HepG2 (cell line): Measurements from ENCODE around the gene TAGAP. TPM values are rescaled to one million over a fixed set of nuclear protein-coding genes. Genes with fewer than 3 reads are reported as not detected.

Source experiments
- BRD4 ChIP-seq: sonication (generic); formaldehyde crosslinking; IDR thresholded peaks from 2 replicates; pipeline ENCODE4 v1.4.0; 2020; ENCODE audit warnings: missing genetic modification reagents
- CAMTA2 ChIP-seq: sonication (generic); formaldehyde crosslinking; IDR thresholded peaks from 2 replicates; pipeline ENCODE4 v1.4.0; 2020; ENCODE audit warnings: mild to moderate bottlenecking, missing genetic modification reagents, borderline replicate concordance
- CCAR2 ChIP-seq: fragments of 200-400 bp; formaldehyde crosslinking; optimal IDR thresholded peaks from 2 replicates; pipeline ENCODE3; 2018; ENCODE audit warnings: low read depth, mild to moderate bottlenecking, low read length, moderate library complexity
- FOXP1 ChIP-seq, 2 experiments: fragments of 450-650 bp in 1 of 2; IDR thresholded peaks; 2 replicates each; pipeline ENCODE4 v1.6.1; 2017 to 2018; ENCODE audit warnings: antibody characterized with exemption in 1 of 2
- GTF3A ChIP-seq: sonication (generic); formaldehyde crosslinking; conservative IDR thresholded peaks from 2 replicates; pipeline ENCODE4 v1.4.0; 2020; ENCODE audit warnings: mild to moderate bottlenecking, missing genetic modification reagents
- JUND ChIP-seq: sonication (generic); formaldehyde crosslinking; IDR thresholded peaks from 2 replicates; pipeline ENCODE4 v1.8.0; 2022; ENCODE audit warnings: mild to moderate bottlenecking, missing genetic modification reagents
- MTF2 ChIP-seq: sonication (generic); formaldehyde crosslinking; IDR thresholded peaks from 2 replicates; pipeline ENCODE4 v1.5.0; 2020; ENCODE audit warnings: missing genetic modification reagents, borderline replicate concordance
- NFIB ChIP-seq: sonication (generic); formaldehyde crosslinking; IDR thresholded peaks from 2 replicates; pipeline ENCODE4 v1.9.0; 2021; ENCODE audit warnings: missing genetic modification reagents, mild to moderate bottlenecking, borderline replicate concordance
- NFKBIZ ChIP-seq: IDR thresholded peaks from 2 replicates; pipeline ENCODE4 v1.6.1; 2018; ENCODE audit warnings: missing genetic modification reagents, missing compliant biosample characterization
- PHF5A ChIP-seq: IDR thresholded peaks from one replicate; pipeline ENCODE4 v1.6.1; 2018; ENCODE audit warnings: low read depth, missing genetic modification reagents; ENCODE audit not compliant: unreplicated experiment
- SALL1 ChIP-seq: sonication (generic); formaldehyde crosslinking; IDR thresholded peaks from 2 replicates; pipeline ENCODE4 v1.8.0; 2022; ENCODE audit warnings: mild to moderate bottlenecking, missing genetic modification reagents
- SNRNP70 ChIP-seq: fragments of 200-400 bp; formaldehyde crosslinking; IDR thresholded peaks from 2 replicates; pipeline ENCODE4 v1.6.1; 2017; ENCODE audit warnings: mild to moderate bottlenecking, low read depth, low read length, moderate library complexity
- TBX2 ChIP-seq: sonication (generic); formaldehyde crosslinking; IDR thresholded peaks from 2 replicates; pipeline ENCODE4 v1.5.0; 2020; ENCODE audit warnings: missing genetic modification reagents, mild to moderate bottlenecking, borderline replicate concordance
- TCF7L2 ChIP-seq: IDR thresholded peaks from 2 replicates; pipeline ENCODE4 v1.6.1; 2011; ENCODE audit warnings: mild to moderate bottlenecking, low read depth, low read length, moderate library complexity
- TGIF2 ChIP-seq: IDR thresholded peaks from 2 replicates; pipeline ENCODE4 v1.6.1; 2016; ENCODE audit warnings: control low read depth, missing compliant biosample characterization
- ZNF33B ChIP-seq: sonication (generic); formaldehyde crosslinking; IDR thresholded peaks from 2 replicates; pipeline ENCODE4 v1.5.1; 2020; ENCODE audit warnings: mild to moderate bottlenecking, missing genetic modification reagents
- ZNF446 ChIP-seq: sonication (generic); formaldehyde crosslinking; IDR thresholded peaks from 2 replicates; pipeline ENCODE4 v1.5.0; 2020; ENCODE audit warnings: mild to moderate bottlenecking, missing genetic modification reagents
- ZSCAN30 ChIP-seq: sonication (generic); formaldehyde crosslinking; IDR thresholded peaks from 2 replicates; pipeline ENCODE4 v1.5.0; 2020; ENCODE audit warnings: mild to moderate bottlenecking, missing genetic modification reagents
- polyA plus RNA-seq, 8 experiments: library from polyadenylated mRNA; depleted of rRNA in 3 of 8; stranded (reverse) in 7 of 8; unstranded in 1 of 8; fragments of >200 nt; fragmentation: Illumina TruSeq in 4 of 8; extraction: Trizol in 4 of 8; gene quantifications; 2 replicates each; pipeline versions ENCODE4 v1.2.1 to v1.2.3, GENCODE V29; 2011 to 2016; ENCODE audit warnings: low read depth in 4 of 8, missing spikeins in 1 of 8, mixed read lengths in 1 of 8; ENCODE audit not compliant: insufficient read depth in 1 of 8
- total RNA-seq, 5 experiments: library from RNA; depleted of rRNA; stranded (reverse); fragments of >200 nt; fragmentation: Illumina TruSeq; extraction: Trizol; gene quantifications; 2 replicates each; pipeline ENCODE4 v1.2.3, GENCODE V29; 2016; ENCODE audit warnings: low read depth in 1 of 5
- TF ChIP-seq, protein P1 (sequence below): sonication (generic); formaldehyde crosslinking; IDR thresholded peaks from 2 replicates; pipeline ENCODE4 v1.4.0; 2020; ENCODE audit warnings: missing genetic modification reagents, borderline replicate concordance
- TF ChIP-seq, protein P2 (sequence below): sonication (generic); formaldehyde crosslinking; IDR thresholded peaks from 2 replicates; pipeline ENCODE4 v1.4.0; 2020; ENCODE audit warnings: missing genetic modification reagents, borderline replicate concordance
- TF ChIP-seq, protein P3 (sequence below): sonication (generic); formaldehyde crosslinking; IDR thresholded peaks from 2 replicates; pipeline ENCODE4 v1.8.0; 2022; ENCODE audit warnings: mild to moderate bottlenecking, missing genetic modification reagents, moderate library complexity
- TF ChIP-seq, protein P4 (sequence below): sonication (generic); formaldehyde crosslinking; IDR thresholded peaks from 2 replicates; pipeline ENCODE4 v1.5.0; 2020; ENCODE audit warnings: mild to moderate bottlenecking, low read depth, missing genetic modification reagents, borderline replicate concordance

The TAGAP gene
- total and polyA plus RNA-seq, 2 of the 13 experiments (the other 11 are each of a cell fraction or from before 2014, with no cell fraction given) = not detected

- TF ChIP-seq, protein P1, sequence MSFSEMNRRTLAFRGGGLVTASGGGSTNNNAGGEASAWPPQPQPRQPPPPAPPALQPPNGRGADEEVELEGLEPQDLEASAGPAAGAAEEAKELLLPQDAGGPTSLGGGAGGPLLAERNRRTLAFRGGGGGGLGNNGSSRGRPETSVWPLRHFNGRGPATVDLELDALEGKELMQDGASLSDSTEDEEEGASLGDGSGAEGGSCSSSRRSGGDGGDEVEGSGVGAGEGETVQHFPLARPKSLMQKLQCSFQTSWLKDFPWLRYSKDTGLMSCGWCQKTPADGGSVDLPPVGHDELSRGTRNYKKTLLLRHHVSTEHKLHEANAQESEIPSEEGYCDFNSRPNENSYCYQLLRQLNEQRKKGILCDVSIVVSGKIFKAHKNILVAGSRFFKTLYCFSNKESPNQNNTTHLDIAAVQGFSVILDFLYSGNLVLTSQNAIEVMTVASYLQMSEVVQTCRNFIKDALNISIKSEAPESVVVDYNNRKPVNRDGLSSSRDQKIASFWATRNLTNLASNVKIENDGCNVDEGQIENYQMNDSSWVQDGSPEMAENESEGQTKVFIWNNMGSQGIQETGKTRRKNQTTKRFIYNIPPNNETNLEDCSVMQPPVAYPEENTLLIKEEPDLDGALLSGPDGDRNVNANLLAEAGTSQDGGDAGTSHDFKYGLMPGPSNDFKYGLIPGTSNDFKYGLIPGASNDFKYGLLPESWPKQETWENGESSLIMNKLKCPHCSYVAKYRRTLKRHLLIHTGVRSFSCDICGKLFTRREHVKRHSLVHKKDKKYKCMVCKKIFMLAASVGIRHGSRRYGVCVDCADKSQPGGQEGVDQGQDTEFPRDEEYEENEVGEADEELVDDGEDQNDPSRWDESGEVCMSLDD (CRISPR knock-in tag) = no peak; the same call in 1 of the 2 replicates
- TF ChIP-seq SALL1 = peak; percentile 98
- TF ChIP-seq, protein P2, sequence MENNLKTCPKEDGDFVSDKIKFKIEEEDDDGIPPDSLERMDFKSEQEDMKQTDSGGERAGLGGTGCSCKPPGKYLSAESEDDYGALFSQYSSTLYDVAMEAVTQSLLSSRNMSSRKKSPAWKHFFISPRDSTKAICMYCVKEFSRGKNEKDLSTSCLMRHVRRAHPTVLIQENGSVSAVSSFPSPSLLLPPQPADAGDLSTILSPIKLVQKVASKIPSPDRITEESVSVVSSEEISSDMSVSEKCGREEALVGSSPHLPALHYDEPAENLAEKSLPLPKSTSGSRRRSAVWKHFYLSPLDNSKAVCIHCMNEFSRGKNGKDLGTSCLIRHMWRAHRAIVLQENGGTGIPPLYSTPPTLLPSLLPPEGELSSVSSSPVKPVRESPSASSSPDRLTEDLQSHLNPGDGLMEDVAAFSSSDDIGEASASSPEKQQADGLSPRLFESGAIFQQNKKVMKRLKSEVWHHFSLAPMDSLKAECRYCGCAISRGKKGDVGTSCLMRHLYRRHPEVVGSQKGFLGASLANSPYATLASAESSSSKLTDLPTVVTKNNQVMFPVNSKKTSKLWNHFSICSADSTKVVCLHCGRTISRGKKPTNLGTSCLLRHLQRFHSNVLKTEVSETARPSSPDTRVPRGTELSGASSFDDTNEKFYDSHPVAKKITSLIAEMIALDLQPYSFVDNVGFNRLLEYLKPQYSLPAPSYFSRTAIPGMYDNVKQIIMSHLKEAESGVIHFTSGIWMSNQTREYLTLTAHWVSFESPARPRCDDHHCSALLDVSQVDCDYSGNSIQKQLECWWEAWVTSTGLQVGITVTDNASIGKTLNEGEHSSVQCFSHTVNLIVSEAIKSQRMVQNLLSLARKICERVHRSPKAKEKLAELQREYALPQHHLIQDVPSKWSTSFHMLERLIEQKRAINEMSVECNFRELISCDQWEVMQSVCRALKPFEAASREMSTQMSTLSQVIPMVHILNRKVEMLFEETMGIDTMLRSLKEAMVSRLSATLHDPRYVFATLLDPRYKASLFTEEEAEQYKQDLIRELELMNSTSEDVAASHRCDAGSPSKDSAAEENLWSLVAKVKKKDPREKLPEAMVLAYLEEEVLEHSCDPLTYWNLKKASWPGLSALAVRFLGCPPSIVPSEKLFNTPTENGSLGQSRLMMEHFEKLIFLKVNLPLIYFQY = peak; percentile 89; the same call in 1 of the 2 replicates
- no peak for TF ChIP-seq TCF7L2
- peak; percentile 96 for TF ChIP-seq MTF2 (CRISPR knock-in tag)
- TF ChIP-seq, protein P3, sequence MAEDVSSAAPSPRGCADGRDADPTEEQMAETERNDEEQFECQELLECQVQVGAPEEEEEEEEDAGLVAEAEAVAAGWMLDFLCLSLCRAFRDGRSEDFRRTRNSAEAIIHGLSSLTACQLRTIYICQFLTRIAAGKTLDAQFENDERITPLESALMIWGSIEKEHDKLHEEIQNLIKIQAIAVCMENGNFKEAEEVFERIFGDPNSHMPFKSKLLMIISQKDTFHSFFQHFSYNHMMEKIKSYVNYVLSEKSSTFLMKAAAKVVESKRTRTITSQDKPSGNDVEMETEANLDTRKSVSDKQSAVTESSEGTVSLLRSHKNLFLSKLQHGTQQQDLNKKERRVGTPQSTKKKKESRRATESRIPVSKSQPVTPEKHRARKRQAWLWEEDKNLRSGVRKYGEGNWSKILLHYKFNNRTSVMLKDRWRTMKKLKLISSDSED = 0 out of 2 replicates have a peak, but pooled peaks have one; percentile 44
- no peak for TF ChIP-seq NFIB
- TF ChIP-seq, protein P4, sequence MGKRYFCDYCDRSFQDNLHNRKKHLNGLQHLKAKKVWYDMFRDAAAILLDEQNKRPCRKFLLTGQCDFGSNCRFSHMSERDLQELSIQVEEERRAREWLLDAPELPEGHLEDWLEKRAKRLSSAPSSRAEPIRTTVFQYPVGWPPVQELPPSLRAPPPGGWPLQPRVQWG (CRISPR knock-in tag) = 0 out of 2 replicates have a peak, but pooled peaks have one; percentile 27
- TF ChIP-seq BRD4 (CRISPR knock-in tag) = peak; percentile 98
- TF ChIP-seq ZNF446 (CRISPR knock-in tag) = peak; percentile 98
- TF ChIP-seq GTF3A (CRISPR knock-in tag) = peak; percentile 87
- TF ChIP-seq FOXP1 (IDR thresholded peaks at IDR 0.05) = no peak
- TF ChIP-seq FOXP1 (CRISPR knock-in tag; IDR thresholded peaks at IDR 0.05) = 0 out of 2 replicates have a peak, but pooled peaks have one; percentile 25
- no peak for TF ChIP-seq CCAR2
- TF ChIP-seq JUND = peak; percentile 56; the same call in 1 of the 2 replicates
- TF ChIP-seq PHF5A (CRISPR knock-in tag) = peak; percentile 84
- TF ChIP-seq SNRNP70 = no peak
- peak; percentile 99 for TF ChIP-seq TBX2 (CRISPR knock-in tag)
- peak; percentile 95 for TF ChIP-seq TGIF2 (CRISPR knock-in tag)
- TF ChIP-seq NFKBIZ = peak; percentile 84
- TF ChIP-seq ZSCAN30 (CRISPR knock-in tag) = no peak
- TF ChIP-seq ZNF33B (CRISPR knock-in tag) = 0 out of 2 replicates have a peak, but pooled peaks have one; percentile 47
- peak; percentile 91 for TF ChIP-seq CAMTA2
Measured at GRCh38 chr6:158999666-159000403, 45.0 kb downstream of the TAGAP start, which contains the start of gene RSPH3 (continued).
